ENCODE measurements around the gene CCDC137. TPM values are rescaled to one million over a fixed set of nuclear protein-coding genes. Genes with fewer than 3 reads are reported as not detected.

CCDC137 gene
- total RNA-seq, 1 experiment from 2014 or later, result 8.1 TPM

DNA sequence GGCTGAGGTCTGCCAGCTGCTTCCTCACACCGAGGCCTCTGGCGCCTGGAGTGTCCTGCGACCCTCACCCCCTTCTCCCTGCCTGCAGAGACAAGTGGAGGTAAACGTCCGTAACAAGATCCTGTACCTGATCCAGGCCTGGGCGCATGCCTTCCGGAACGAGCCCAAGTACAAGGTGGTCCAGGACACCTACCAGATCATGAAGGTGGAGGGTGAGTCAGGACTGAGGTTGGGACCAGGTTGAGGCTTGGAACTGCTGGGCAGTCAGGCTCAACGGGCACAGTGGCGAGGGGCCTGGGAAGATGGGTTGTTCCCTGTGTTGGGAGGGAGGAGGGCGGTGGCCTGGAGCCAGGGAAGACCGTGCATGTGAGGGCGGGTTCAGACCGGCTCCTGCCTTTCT lies 22.1 kb downstream of the CCDC137 start:
- Histone ChIP-seq H3K27ac (ENCODE audit: low read length) (no peak overlapping the region), H3K79me2 (ENCODE audit: low read length) (peaks cover 36% of the 10 kb centered on the region), H3K36me3 (ENCODE audit: insufficient read depth, low read length) (peaks cover 17% of the 10 kb centered on the region; the same call in 1 of the 2 replicates), H3K9me3 (ENCODE audit: low read length) (no peaks in the 10 kb centered on the region), H3K9ac (ENCODE audit: low read length) (no peak overlapping the region), H3K4me1 (ENCODE audit: low read length) (peaks cover 17% of the 10 kb centered on the region), H3K4me2 (ENCODE audit: low read depth, low read length, poor library complexity, severe bottlenecking) (no peak overlapping the region), H4K20me1 (ENCODE audit: insufficient read depth, low read depth, low read length) (peaks cover 20% of the 10 kb centered on the region), H3K27me3 (ENCODE audit: low read length) (no peaks in the 10 kb centered on the region), H2AFZ (ENCODE audit: low read length) (no peak overlapping the region), H3K4me3 (ENCODE audit: low read length) (no peak overlapping the region), H3K9me2 (replicated peaks; ENCODE audit: insufficient read depth, low read length) (no peaks in the 10 kb centered on the region)
- DNase-seq, result no peak

GRCh38 chr17:81690066-81690465 lies 23.5 kb downstream of the CCDC137 start:
- Histone ChIP-seq H3K9me2 (replicated peaks; ENCODE audit: insufficient read depth, low read length) (no peaks in the 10 kb centered on the region), H3K9ac (ENCODE audit: low read length) (no peak overlapping the region), H3K36me3 (ENCODE audit: insufficient read depth, low read length) (peaks cover 17% of the 10 kb centered on the region; the same call in 1 of the 2 replicates), H3K27ac (ENCODE audit: low read length) (no peak overlapping the region), H2AFZ (ENCODE audit: low read length) (no peak overlapping the region), H4K20me1 (ENCODE audit: insufficient read depth, low read depth, low read length) (peaks cover 21% of the 10 kb centered on the region), H3K79me2 (ENCODE audit: low read length) (peaks cover 24% of the 10 kb centered on the region), H3K27me3 (ENCODE audit: low read length) (no peaks in the 10 kb centered on the region), H3K9me3 (ENCODE audit: low read length) (no peaks in the 10 kb centered on the region), H3K4me1 (ENCODE audit: low read length) (peaks cover 10% of the 10 kb centered on the region), H3K4me3 (ENCODE audit: low read length) (no peak overlapping the region), H3K4me2 (ENCODE audit: low read depth, low read length, poor library complexity, severe bottlenecking) (no peak overlapping the region)
- no peak for DNase-seq

- Histone ChIP-seq H3K4me2 (ENCODE audit: low read depth, low read length, poor library complexity, severe bottlenecking) (no peak overlapping the region), H3K27ac (ENCODE audit: low read length) (no peak overlapping the region), H3K9me2 (replicated peaks; ENCODE audit: insufficient read depth, low read length) (no peaks in the 10 kb centered on the region), H3K4me3 (ENCODE audit: low read length) (no peak overlapping the region), H3K79me2 (ENCODE audit: low read length) (peaks cover 19% of the 10 kb centered on the region), H3K9me3 (ENCODE audit: low read length) (no peaks in the 10 kb centered on the region), H3K27me3 (ENCODE audit: low read length) (no peaks in the 10 kb centered on the region), H3K36me3 (ENCODE audit: insufficient read depth, low read length) (peaks cover 14% of the 10 kb centered on the region; the same call in 1 of the 2 replicates), H3K9ac (ENCODE audit: low read length) (no peak overlapping the region), H4K20me1 (ENCODE audit: insufficient read depth, low read depth, low read length) (peaks cover 16% of the 10 kb centered on the region; the same call in 1 of the 2 replicates), H2AFZ (ENCODE audit: low read length) (no peak overlapping the region), H3K4me1 (ENCODE audit: low read length) (peaks cover 5% of the 10 kb centered on the region)
- no peak for DNase-seq
These were observed 24.0 kb downstream of the CCDC137 start for GRCh38 chr17:81690549-81690948.

GRCh38 chr17:81691196-81691595 lies 24.7 kb downstream of the CCDC137 start:
- peaks cover 12% of the 10 kb centered on the region for H3K79me2 ChIP-seq (ENCODE audit: low read length)

GRCh38 chr17:81691608-81692007 lies 25.1 kb downstream of the CCDC137 start:
- H3K4me3 ChIP-seq (ENCODE audit: low read length), result no peak overlapping the region
- H3K36me3 ChIP-seq (ENCODE audit: insufficient read depth, low read length), result peaks cover 5% of the 10 kb centered on the region; the same call in 1 of the 2 replicates
- H3K79me2 ChIP-seq (ENCODE audit: low read length), result peaks cover 9% of the 10 kb centered on the region
- no peaks in the 10 kb centered on the region for H3K9me2 ChIP-seq (replicated peaks; ENCODE audit: insufficient read depth, low read length)
- no peaks in the 10 kb centered on the region for H3K9me3 ChIP-seq (ENCODE audit: low read length)
- no peak for DNase-seq
- H3K27me3 ChIP-seq (ENCODE audit: low read length), result no peaks in the 10 kb centered on the region
- H3K27ac ChIP-seq (ENCODE audit: low read length), result no peak overlapping the region
- H3K9ac ChIP-seq (ENCODE audit: low read length), result no peak overlapping the region
- H3K4me1 ChIP-seq (ENCODE audit: low read length), result no peaks in the 10 kb centered on the region
- no peak overlapping the region for H2AFZ ChIP-seq (ENCODE audit: low read length)
- peaks cover 8% of the 10 kb centered on the region; the same call in 1 of the 2 replicates for H4K20me1 ChIP-seq (ENCODE audit: insufficient read depth, low read depth, low read length)
- no peak overlapping the region for H3K4me2 ChIP-seq (ENCODE audit: low read depth, low read length, poor library complexity, severe bottlenecking)

More at GRCh38 chr17:81691196-81691595, 24.7 kb downstream of the CCDC137 start:
- no peak overlapping the region for H3K9ac ChIP-seq (ENCODE audit: low read length)
- no peak overlapping the region for H3K4me2 ChIP-seq (ENCODE audit: low read depth, low read length, poor library complexity, severe bottlenecking)
- no peak for DNase-seq
- H4K20me1 ChIP-seq (ENCODE audit: insufficient read depth, low read depth, low read length), result peaks cover 10% of the 10 kb centered on the region; the same call in 1 of the 2 replicates
- no peak overlapping the region for H2AFZ ChIP-seq (ENCODE audit: low read length)
- no peaks in the 10 kb centered on the region for H3K9me3 ChIP-seq (ENCODE audit: low read length)
- H3K4me1 ChIP-seq (ENCODE audit: low read length), result no peaks in the 10 kb centered on the region
- H3K4me3 ChIP-seq (ENCODE audit: low read length), result no peak overlapping the region
- H3K9me2 ChIP-seq (replicated peaks; ENCODE audit: insufficient read depth, low read length), result no peaks in the 10 kb centered on the region
- H3K36me3 ChIP-seq (ENCODE audit: insufficient read depth, low read length), result peaks cover 7% of the 10 kb centered on the region; the same call in 1 of the 2 replicates
- H3K27ac ChIP-seq (ENCODE audit: low read length), result no peak overlapping the region
- H3K27me3 ChIP-seq (ENCODE audit: low read length), result no peaks in the 10 kb centered on the region

DNA sequence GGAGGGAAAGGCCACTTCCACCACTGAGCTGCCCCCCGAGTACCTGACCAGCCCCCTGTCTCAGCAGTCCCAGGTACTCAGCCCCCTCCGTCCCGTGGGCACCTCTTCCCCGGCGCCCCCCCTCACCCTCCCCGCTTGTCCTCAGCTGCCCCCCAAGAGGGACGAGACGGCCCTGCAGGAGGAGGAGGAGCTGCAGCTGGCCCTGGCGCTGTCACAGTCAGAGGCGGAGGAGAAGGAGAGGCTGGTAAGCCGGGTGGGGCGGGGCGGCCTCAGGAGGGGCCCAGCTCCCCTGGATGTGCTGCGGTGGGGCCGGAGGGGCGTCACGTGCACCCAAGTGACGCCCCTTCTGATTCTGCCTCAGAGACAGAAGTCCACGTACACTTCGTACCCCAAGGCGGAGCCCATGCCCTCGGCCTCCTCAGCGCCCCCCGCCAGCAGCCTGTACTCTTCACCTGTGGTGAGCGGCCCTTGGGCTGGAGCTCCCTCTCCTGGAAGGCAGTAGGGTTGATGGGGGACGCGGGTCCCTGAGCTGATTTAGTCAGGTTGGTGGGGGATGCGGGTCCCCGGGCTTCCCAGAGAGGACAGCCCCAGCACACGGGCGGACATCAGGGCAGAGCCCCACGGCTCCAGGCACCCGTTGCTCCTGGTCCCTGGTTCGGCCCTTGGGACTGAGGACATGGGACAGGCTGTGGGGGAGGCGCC lies 27.1 kb downstream of the CCDC137 start:
- H4K20me1 ChIP-seq (ENCODE audit: insufficient read depth, low read depth, low read length), result peaks cover 8% of the 10 kb centered on the region; the same call in 1 of the 2 replicates
- peaks cover 2% of the 10 kb centered on the region; the same call in 1 of the 2 replicates for H3K79me2 ChIP-seq (ENCODE audit: low read length)
- H2AFZ ChIP-seq (ENCODE audit: low read length), result no peak overlapping the region
- no peak overlapping the region for H3K4me2 ChIP-seq (ENCODE audit: low read depth, low read length, poor library complexity, severe bottlenecking)
- no peaks in the 10 kb centered on the region for H3K27me3 ChIP-seq (ENCODE audit: low read length)
- no peak overlapping the region for H3K9ac ChIP-seq (ENCODE audit: low read length)
- DNase-seq, result no peak
- peaks cover 6% of the 10 kb centered on the region; the same call in 1 of the 2 replicates for H3K36me3 ChIP-seq (ENCODE audit: insufficient read depth, low read length)
- H3K4me1 ChIP-seq (ENCODE audit: low read length), result no peaks in the 10 kb centered on the region
- H3K27ac ChIP-seq (ENCODE audit: low read length), result no peak overlapping the region
- H3K4me3 ChIP-seq (ENCODE audit: low read length), result no peak overlapping the region
- no peaks in the 10 kb centered on the region for H3K9me3 ChIP-seq (ENCODE audit: low read length)
- H3K9me2 ChIP-seq (replicated peaks; ENCODE audit: insufficient read depth, low read length), result no peaks in the 10 kb centered on the region

- Histone ChIP-seq H3K27ac (ENCODE audit: low read length) (no peak overlapping the region), H3K4me2 (ENCODE audit: low read depth, low read length, poor library complexity, severe bottlenecking) (no peak overlapping the region), H3K9ac (ENCODE audit: low read length) (no peak overlapping the region), H3K9me2 (replicated peaks; ENCODE audit: insufficient read depth, low read length) (no peaks in the 10 kb centered on the region), H3K36me3 (ENCODE audit: insufficient read depth, low read length) (peaks cover 11% of the 10 kb centered on the region; the same call in 1 of the 2 replicates), H3K4me3 (ENCODE audit: low read length) (no peak overlapping the region), H3K9me3 (ENCODE audit: low read length) (no peaks in the 10 kb centered on the region), H3K79me2 (ENCODE audit: low read length) (peaks cover 8% of the 10 kb centered on the region), H2AFZ (ENCODE audit: low read length) (no peak overlapping the region), H4K20me1 (ENCODE audit: insufficient read depth, low read depth, low read length) (peaks cover 8% of the 10 kb centered on the region; the same call in 1 of the 2 replicates), H3K4me1 (ENCODE audit: low read length) (no peaks in the 10 kb centered on the region), H3K27me3 (ENCODE audit: low read length) (no peaks in the 10 kb centered on the region)
- no peak for DNase-seq
These were observed 28.3 kb downstream of the CCDC137 start for GRCh38 chr17:81694810-81695209.

- H3K4me1 ChIP-seq (ENCODE audit: low read length), result no peaks in the 10 kb centered on the region
- no peak for DNase-seq
- no peak overlapping the region for H3K4me2 ChIP-seq (ENCODE audit: low read depth, low read length, poor library complexity, severe bottlenecking)
- H3K79me2 ChIP-seq (ENCODE audit: low read length), result peaks cover 8% of the 10 kb centered on the region
- no peak overlapping the region for H3K27ac ChIP-seq (ENCODE audit: low read length)
- no peaks in the 10 kb centered on the region for H3K9me2 ChIP-seq (replicated peaks; ENCODE audit: insufficient read depth, low read length)
- H2AFZ ChIP-seq (ENCODE audit: low read length), result no peak overlapping the region
- H3K36me3 ChIP-seq (ENCODE audit: insufficient read depth, low read length), result peaks cover 11% of the 10 kb centered on the region; the same call in 1 of the 2 replicates
- no peak overlapping the region for H3K4me3 ChIP-seq (ENCODE audit: low read length)
- peaks cover 8% of the 10 kb centered on the region; the same call in 1 of the 2 replicates for H4K20me1 ChIP-seq (ENCODE audit: insufficient read depth, low read depth, low read length)
- no peak overlapping the region for H3K9ac ChIP-seq (ENCODE audit: low read length)
- no peaks in the 10 kb centered on the region for H3K27me3 ChIP-seq (ENCODE audit: low read length)
- no peaks in the 10 kb centered on the region for H3K9me3 ChIP-seq (ENCODE audit: low read length)
These were observed 28.7 kb downstream of the CCDC137 start for GRCh38 chr17:81695211-81695610.
